Fibroblast of lung (primary cell): ENCODE results near the gene ZC3HAV1L.

Experiments used
- CTCF ChIP-seq, 2 donors: IDR thresholded peaks in 1 of 2; conservative IDR thresholded peaks in 1 of 2; 1 replicate in 1 of 2; 2 replicates in 1 of 2; pipeline ENCODE4 v1.5.1; 2011 to 2012; ENCODE audit warnings: low read length in 2 of 2, control low read depth in 1 of 2, inconsistent platforms in 1 of 2, low read depth in 1 of 2, mild to moderate bottlenecking in 1 of 2
- EZH2 ChIP-seq: IDR thresholded peaks from 2 replicates; pipeline ENCODE4 v1.5.1; 2012; ENCODE audit warnings: low read length, control low read depth, mild to moderate bottlenecking; ENCODE audit errors: missing control alignments

- TF ChIP-seq CTCF (conservative IDR thresholded peaks at IDR 0.05 in 1 of 2, IDR thresholded peaks at IDR 0.05 in 1 of 2; ENCODE audit: low read depth in 1 of 2, low read length in 2 of 2), result no peak
- TF ChIP-seq EZH2, result no peak
These were observed 19.8 kb upstream of the ZC3HAV1L start for GRCh38 chr7:139055674-139056073.
